Measurements from ENCODE around the gene PTPRR.

PTPRR gene

GRCh38 chr12:70908978-70909377, 11.6 kb downstream of the PTPRR start:
- no peak for DNase-seq

- no peak for DNase-seq
Measured at GRCh38 chr12:70907412-70907811, 13.1 kb downstream of the PTPRR start.

- DNase-seq = no peak
Measured at GRCh38 chr12:70895956-70896355, 24.6 kb downstream of the PTPRR start.

- DNase-seq = no peak
Measured at GRCh38 chr12:70892593-70892992, 27.9 kb downstream of the PTPRR start.

GRCh38 chr12:70890895-70891832, 29.4 kb downstream of the PTPRR start:
- DNase-seq = no peak

GRCh38 chr12:70885956-70886355, 34.6 kb downstream of the PTPRR start:
- no peak for DNase-seq

- no peak for DNase-seq
Measured at GRCh38 chr12:70883855-70884254, 36.7 kb downstream of the PTPRR start.

- no peak for DNase-seq
Measured at GRCh38 chr12:70880744-70881143, 39.8 kb downstream of the PTPRR start.

- no peak for DNase-seq
Measured at GRCh38 chr12:70876952-70877351, 43.6 kb downstream of the PTPRR start.

- no peak for DNase-seq
Measured at GRCh38 chr12:70875628-70876027, 44.9 kb downstream of the PTPRR start.

- no peak for DNase-seq
Measured at GRCh38 chr12:70854881-70855568, 65.5 kb downstream of the PTPRR start.

- no peak for DNase-seq
Measured at GRCh38 chr12:70854138-70854537, 66.4 kb downstream of the PTPRR start.

GRCh38 chr12:70853326-70853725, 67.2 kb downstream of the PTPRR start:
- no peak for DNase-seq

GRCh38 chr12:70852416-70853150, 68.0 kb downstream of the PTPRR start:
- no peak for DNase-seq

- peak; percentile 27 for DNase-seq
Measured at GRCh38 chr12:70849265-70849960, 71.1 kb downstream of the PTPRR start.

GRCh38 chr12:70847871-70848270, 72.7 kb downstream of the PTPRR start:
- DNase-seq = no peak

- no peak for DNase-seq
Measured at GRCh38 chr12:70845268-70845667, 75.3 kb downstream of the PTPRR start.

- DNase-seq = peak; percentile 76
Measured at GRCh38 chr12:70843363-70843762, 77.2 kb downstream of the PTPRR start.

- DNase-seq = no peak
Measured at GRCh38 chr12:70842942-70843341, 77.6 kb downstream of the PTPRR start.

- DNase-seq = no peak
Measured at GRCh38 chr12:70842136-70842535, 78.4 kb downstream of the PTPRR start.

GRCh38 chr12:70840656-70841350, 79.7 kb downstream of the PTPRR start:
- no peak for DNase-seq

- no peak for DNase-seq
Measured at GRCh38 chr12:70839544-70839943, 81.0 kb downstream of the PTPRR start.
